GM18873 (cell line): ENCODE measurements around the gene TMEM30B.
"Not testable (repeated sequence)": the region's sequence is repeated elsewhere in the genome, so short reads cannot be mapped to it uniquely, and the experiment has no call there.

Experiments used
- ATAC-seq: cut with Tn5 transposase; IDR thresholded peaks from one replicate; pipeline ENCODE4 v1.9.1; 2021; ENCODE audit warnings: mild to moderate bottlenecking, moderate library complexity, moderate number of reproducible peaks; ENCODE audit not compliant: unreplicated experiment, low FRiP score

Gene TMEM30B

GRCh38 chr14:61281186-61281947, at the start of gene TMEM30B:
TSS of gene TMEM30B (minus strand) at chr14:61281338. CDS start at chr14:61281147, 191 bp downstream.
- ATAC-seq, result no peak

GRCh38 chr14:61330511-61330910, 49.4 kb upstream of the TMEM30B start:
- no peak for ATAC-seq

DNA sequence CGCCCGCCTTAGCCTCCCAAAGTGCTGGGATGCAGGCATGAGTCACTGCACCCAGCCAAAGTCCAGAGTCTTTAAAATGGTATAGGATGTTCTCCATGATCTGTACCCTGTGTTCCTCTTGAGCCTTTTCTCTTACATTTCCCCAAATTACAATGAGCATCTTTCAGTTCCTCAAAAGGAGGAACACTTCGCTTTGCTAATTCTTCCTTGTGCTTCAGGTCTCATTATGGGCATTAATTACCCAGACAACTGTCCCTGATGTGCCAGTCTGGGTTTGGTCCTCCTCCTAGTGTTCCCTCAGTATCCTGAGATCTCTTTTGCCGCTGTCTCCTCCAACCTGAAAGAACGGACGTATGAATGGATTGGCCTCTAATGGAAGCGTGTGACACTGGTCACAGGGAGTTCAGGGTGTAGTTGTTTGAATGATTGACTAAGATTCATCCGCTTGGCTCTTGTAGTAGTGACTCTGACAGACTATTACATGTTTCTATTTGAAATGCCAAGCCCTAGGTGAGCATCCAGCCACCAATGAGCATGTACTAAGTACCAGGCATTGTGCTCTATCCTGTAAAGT, 48.4 kb upstream of the TMEM30B start:
- no peak for ATAC-seq

DNA sequence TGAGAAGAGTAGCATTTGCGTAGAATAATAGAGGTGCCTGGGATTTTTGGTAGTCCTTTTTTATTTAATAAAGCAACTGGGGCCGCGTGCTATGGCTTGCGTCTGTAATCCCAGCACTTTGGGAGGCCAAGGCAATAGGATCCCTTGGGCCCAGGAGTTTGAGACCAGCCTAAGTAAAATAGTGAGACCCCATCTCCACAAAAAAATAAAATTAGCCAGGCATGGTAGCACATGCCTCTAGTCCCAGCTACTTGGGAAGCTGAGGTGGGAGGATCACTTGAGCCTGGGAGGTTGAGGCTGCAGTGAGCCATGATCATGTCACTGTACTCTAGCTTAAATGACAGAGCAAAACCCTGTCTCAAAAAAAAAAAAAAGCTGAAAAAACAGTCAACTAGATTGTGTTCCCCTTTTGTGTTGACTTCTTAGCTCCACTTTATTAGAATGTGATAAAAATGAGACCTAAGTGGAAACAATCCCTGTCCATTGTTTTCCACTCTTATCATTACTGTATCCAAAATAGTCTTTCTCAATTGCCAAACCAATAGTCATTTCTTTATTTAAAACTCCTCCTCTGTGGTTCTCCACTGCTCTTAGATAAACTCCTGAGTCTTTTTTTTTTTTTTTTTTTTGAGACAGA, 47.6 kb upstream of the TMEM30B start:
- no peak for ATAC-seq

DNA sequence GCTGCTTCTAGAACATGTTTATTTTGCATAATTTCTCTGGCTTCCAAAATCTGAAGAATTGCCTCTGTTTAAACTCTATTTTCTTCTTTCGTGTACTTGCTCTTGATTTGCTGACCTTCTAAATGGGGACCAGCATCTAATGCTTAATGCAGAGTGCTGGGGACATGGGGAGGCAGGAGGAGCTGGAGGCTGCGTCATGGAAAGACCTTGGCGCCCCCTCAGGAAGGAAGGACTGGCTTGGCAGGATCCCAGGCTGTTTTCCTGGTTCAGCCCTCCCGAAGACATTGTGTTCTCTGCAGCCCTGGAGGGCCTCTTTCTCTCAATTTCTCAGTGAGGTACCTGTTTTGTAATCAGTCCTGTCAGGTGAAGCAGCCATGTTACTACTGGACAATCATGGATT, 45.7 kb upstream of the TMEM30B start:
- no peak for ATAC-seq

DNA sequence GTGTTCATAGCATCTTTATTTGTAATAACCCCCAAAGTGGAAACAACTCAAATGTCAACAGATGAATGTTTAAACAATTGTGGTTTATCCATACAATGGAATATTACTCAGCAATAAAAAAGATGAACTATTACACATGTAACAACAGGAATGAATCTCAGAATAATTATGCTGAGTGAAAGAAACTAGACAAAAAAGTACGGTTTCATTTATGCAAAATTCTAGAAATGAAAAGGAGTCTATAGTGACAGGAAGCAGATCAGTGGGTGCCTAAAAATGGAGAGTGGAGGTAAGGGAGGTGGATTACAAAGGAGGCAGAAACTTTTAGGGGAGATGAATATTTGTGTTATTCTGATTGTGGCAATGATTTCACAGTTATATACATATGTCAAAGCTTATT, 45.0 kb upstream of the TMEM30B start:
- ATAC-seq, result no peak

GRCh38 chr14:61325166-61325565, 44.0 kb upstream of the TMEM30B start:
- ATAC-seq, result no peak

DNA sequence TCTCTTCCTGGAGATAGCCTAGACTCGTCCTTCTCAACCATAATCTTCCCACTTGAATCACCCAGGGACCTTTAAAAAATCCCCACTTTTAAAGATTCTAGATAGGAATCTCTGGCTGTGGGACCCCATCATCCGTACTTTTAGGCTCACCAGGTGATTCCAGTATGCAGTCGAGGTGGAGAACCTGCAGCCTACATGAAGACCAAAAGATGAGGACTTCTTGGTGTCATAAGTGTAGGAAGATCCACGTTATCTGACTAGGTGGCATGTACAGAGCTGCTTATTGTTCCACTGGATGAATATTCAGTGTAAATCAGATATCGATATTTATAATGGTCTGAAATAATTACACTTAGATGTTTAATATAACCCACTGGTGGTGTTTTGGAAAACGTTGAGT, 42.8 kb upstream of the TMEM30B start:
- ATAC-seq, result no peak

DNA sequence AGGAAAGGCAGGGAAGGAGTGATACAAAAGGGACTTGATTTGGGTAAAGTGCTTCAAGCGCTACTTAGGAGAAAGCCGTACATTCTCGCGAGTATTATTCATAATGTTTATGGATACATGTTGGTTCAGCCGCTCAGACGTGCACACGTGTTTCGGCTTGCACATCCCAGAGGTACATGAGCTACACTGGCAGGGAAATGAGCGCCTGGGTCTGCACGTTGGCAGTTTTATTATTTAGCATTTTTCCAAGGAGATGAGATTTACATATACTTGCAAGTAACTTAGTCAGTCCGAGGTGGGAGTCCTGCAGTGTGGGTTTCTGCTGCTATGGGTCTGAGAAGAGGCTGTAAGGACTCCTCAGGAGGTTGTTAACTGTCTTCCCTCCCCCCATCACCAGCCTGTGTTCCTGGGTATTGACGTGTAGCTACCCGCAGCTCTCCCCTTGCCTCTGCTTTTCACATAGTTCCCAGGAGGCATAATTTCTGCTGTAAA, 41.7 kb upstream of the TMEM30B start:
- ATAC-seq, result no peak

- no peak for ATAC-seq
Observed at GRCh38 chr14:61322011-61322798, 41.1 kb upstream of the TMEM30B start.

- ATAC-seq, result no peak
Observed at GRCh38 chr14:61321385-61322010, 40.4 kb upstream of the TMEM30B start, which contains the start of gene PRKCH. TSS of gene PRKCH (plus strand) at chr14:61321579. CDS start at chr14:61322102, 523 bp downstream.

DNA sequence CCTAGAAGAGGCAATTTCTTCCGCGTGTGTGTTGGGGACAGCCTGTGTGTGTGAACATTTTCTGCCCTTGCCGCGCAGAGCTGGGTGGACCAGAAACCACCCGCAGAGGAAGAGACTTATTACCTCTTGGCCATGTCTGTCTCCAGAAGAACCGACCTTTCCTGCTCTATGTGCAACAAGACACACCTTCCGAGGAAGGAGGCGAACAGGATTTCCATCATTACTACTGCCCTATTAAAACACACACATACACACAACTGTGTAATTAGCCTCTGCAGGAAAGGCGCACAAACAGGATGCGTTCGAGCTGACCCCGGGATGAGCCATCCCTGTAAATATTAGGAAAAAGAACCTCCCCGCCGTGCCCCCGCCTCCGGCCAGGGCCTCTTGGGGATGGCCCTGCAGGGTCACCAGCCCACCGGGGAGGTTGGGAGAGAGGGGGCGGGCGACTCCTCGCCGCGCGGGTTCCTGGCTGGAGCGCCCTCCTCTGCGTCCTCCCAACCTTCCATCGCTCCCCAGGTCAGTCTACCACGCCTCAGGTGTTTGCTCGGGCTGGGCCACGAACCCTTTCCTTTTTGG, 39.8 kb upstream of the TMEM30B start:
- ATAC-seq, result no peak

- not testable (repeated sequence) for ATAC-seq
Observed at GRCh38 chr14:61320170-61320569, 39.0 kb upstream of the TMEM30B start.

- ATAC-seq, result no peak
Observed at GRCh38 chr14:61319706-61320105, 38.6 kb upstream of the TMEM30B start.

DNA sequence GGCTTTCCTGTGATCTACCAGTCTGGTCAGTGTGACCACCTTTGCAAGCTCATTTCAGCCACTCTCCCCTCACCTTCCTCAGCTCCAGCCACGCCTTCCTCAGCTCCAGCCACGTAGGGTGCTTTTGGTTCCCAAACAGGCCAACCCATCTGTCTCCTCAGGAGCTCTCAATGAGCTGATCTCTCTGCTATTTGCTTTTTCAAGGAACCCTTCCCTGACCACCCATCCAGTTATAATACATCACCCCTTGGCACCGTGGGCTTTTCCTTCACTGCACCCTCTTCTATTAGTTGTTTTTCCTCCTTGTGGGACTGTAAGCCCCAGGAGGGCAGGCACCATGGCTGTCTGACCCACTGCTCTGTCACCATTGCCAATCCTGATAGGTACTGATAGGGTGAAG, 37.9 kb upstream of the TMEM30B start:
- no peak for ATAC-seq

GRCh38 chr14:61315313-61315712, 34.2 kb upstream of the TMEM30B start:
- ATAC-seq, result no peak

- ATAC-seq, result not testable (repeated sequence)
Observed at GRCh38 chr14:61308701-61309100, 27.6 kb upstream of the TMEM30B start.

- ATAC-seq, result no peak
Observed at GRCh38 chr14:61308198-61308597, 27.1 kb upstream of the TMEM30B start.

DNA sequence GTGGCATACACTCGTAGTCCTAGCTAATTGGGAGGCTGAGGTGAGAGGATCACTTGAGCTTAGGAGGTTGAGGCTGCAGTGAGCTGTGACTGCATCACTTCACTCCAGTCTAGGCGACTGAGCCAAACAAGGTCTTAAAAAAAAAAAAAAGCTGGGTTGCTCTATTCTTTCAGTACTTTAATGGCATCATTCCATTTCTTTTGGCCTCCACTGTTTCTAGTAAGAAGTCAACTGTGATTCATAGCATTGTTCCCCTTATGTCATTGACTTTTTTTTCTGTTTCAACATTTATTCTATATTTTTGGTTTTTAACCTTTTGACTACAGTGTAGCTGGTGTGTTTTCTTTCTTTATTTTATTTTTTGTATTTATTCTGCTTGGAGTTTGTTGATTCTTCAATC, 23.6 kb upstream of the TMEM30B start:
- no peak for ATAC-seq

DNA sequence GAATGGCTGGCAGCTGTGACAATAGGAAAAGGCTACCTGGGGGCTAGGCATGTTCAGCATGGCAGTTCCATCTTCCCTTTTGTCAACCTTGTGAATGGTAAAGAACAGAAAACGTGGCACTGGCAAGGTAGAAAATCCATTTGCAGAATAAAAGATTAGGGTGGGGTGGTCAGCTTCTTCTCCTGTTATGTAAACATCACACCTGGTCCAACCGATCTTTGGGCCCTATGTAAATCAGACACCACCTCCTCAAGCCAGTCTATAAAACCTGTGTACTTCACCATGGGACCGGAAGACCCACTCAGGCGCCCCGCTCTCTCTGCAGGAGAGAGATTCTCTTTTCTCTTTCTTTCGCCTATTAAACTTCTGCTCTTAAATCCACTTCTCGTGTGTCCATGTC, 19.6 kb upstream of the TMEM30B start:
- ATAC-seq, result no peak
